IPS-18a (cell line): ENCODE data around the gene C19orf18.

ENCODE experiments used
- H3K27ac ChIP-seq: one replicate; pipeline ENCODE4 v1.5.1; 2013; ENCODE audit warnings: low read length
- H3K27me3 ChIP-seq: one replicate; pipeline ENCODE4 v1.6.1; 2013; ENCODE audit warnings: mild to moderate bottlenecking, low read length; ENCODE audit not compliant: control insufficient read depth, insufficient read depth
- H3K36me3 ChIP-seq: one replicate; pipeline ENCODE4 v1.6.1; 2013; ENCODE audit warnings: low read depth, low read length; ENCODE audit not compliant: control insufficient read depth
- H3K4me1 ChIP-seq: one replicate; pipeline ENCODE4 v1.6.1; 2013; ENCODE audit warnings: low read depth, low read length; ENCODE audit not compliant: control insufficient read depth
- H3K4me3 ChIP-seq: one replicate; pipeline ENCODE4 v1.5.1; 2013; ENCODE audit warnings: low read length
- H3K9ac ChIP-seq: one replicate; pipeline ENCODE4 v1.6.1; 2013; ENCODE audit warnings: mild to moderate bottlenecking, low read length, moderate library complexity
- H3K9me3 ChIP-seq: one replicate; pipeline ENCODE4 v1.6.1; 2013; ENCODE audit warnings: low read depth, low read length; ENCODE audit not compliant: control insufficient read depth

C19orf18 gene

GRCh38 chr19:58002384-58003173 lies 28.2 kb upstream of the C19orf18 start, which contains the start of gene ZNF606:
ZNF606 (minus strand) TSS chr19:58002820; CDS start chr19:58001319, 1,501 bp downstream.
- peaks cover 3% of the 10 kb centered on the region for H3K9me3 ChIP-seq
- peak within 1 kb of the TSS; percentile 81 for H3K4me3 ChIP-seq
- H3K4me1 ChIP-seq: peaks cover 8% of the 10 kb centered on the region
- no peaks in the 10 kb centered on the region for H3K27me3 ChIP-seq
- peak within 1 kb of the TSS; percentile 84 for H3K9ac ChIP-seq
- peaks cover 51% of the 10 kb centered on the region for H3K36me3 ChIP-seq
- peak within 1 kb of the TSS; percentile 77 for H3K27ac ChIP-seq

DNA sequence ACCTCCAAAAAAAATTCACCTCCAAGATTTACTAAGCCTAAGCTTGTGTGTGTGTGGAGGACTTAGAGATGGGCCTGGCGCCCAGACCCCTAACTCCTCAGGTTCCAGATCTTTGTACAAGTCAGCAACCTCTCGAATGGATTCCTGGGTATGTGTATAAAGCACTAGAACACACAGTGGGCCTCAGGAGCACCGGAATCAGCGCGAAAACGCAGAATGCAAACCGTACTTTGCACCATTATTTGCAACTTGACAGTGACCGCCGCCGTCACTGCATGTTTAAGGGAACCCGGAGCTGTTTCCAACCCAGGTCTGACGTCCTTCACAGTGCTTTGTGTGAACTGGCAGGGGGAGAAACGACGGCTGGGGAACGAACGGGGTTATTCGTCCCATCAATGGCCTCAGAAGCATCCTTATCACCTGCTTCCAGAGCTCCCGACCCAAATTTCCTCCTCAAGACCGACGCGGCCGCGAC lies 27.6 kb upstream of the C19orf18 start:
- Histone ChIP-seq H3K27me3 (no peaks in the 10 kb centered on the region), H3K4me1 (peaks cover 8% of the 10 kb centered on the region), H3K9ac (peak overlapping the region; percentile 84), H3K27ac (peak overlapping the region; percentile 77), H3K9me3 (peaks cover 2% of the 10 kb centered on the region), H3K36me3 (peaks cover 55% of the 10 kb centered on the region), H3K4me3 (peak overlapping the region; percentile 81)

GRCh38 chr19:58000677-58001076 lies 26.3 kb upstream of the C19orf18 start:
- H3K27ac ChIP-seq: no peak overlapping the region
- H3K36me3 ChIP-seq: peaks cover 48% of the 10 kb centered on the region
- H3K27me3 ChIP-seq: no peaks in the 10 kb centered on the region
- peaks cover 8% of the 10 kb centered on the region for H3K4me1 ChIP-seq
- H3K9me3 ChIP-seq: no peaks in the 10 kb centered on the region
- peak overlapping the region; percentile 81 for H3K4me3 ChIP-seq
- no peak overlapping the region for H3K9ac ChIP-seq

GRCh38 chr19:57992841-57993240 lies 18.5 kb upstream of the C19orf18 start:
- no peaks in the 10 kb centered on the region for H3K27me3 ChIP-seq
- H3K36me3 ChIP-seq: peaks cover 32% of the 10 kb centered on the region
- no peak overlapping the region for H3K9ac ChIP-seq
- H3K4me3 ChIP-seq: no peak overlapping the region
- H3K4me1 ChIP-seq: no peaks in the 10 kb centered on the region
- H3K9me3 ChIP-seq: peaks cover 17% of the 10 kb centered on the region
- no peak overlapping the region for H3K27ac ChIP-seq

GRCh38 chr19:57978586-57979289 lies 4.4 kb upstream of the C19orf18 start:
- Histone ChIP-seq H3K9ac (no peak overlapping the region), H3K4me3 (no peak overlapping the region), H3K9me3 (peaks cover 86% of the 10 kb centered on the region), H3K36me3 (peaks cover 53% of the 10 kb centered on the region), H3K27ac (no peak overlapping the region), H3K27me3 (no peaks in the 10 kb centered on the region), H3K4me1 (no peaks in the 10 kb centered on the region)

- H3K9me3 ChIP-seq: peaks cover 36% of the 10 kb centered on the region
- no peak overlapping the region for H3K27ac ChIP-seq
- no peak overlapping the region for H3K4me3 ChIP-seq
- no peaks in the 10 kb centered on the region for H3K27me3 ChIP-seq
- no peaks in the 10 kb centered on the region for H3K36me3 ChIP-seq
- H3K9ac ChIP-seq: no peak overlapping the region
- H3K4me1 ChIP-seq: no peaks in the 10 kb centered on the region
Measured at GRCh38 chr19:57964761-57965160, 9.6 kb downstream of the C19orf18 start.

DNA sequence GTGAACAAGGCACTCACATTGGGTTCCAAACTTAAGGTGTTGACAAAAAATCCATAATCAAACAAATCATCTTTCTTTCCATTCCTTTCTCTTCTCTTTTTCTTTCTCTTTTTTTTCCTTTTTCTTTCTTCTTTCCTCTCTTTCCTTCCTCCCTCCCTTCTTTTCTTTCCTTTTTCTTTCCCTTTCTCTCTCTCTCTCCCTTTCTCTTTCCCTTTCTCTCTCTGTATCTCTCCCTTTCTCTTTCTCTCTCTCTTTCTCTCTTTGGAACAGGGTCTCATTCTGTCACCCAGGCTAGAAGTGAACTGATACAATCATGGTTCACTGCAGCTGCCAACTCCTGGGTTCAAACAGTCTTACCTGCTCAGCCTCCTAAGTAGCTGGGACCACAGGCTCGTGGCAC lies 12.5 kb downstream of the C19orf18 start:
- no peak overlapping the region for H3K27ac ChIP-seq
- no peaks in the 10 kb centered on the region for H3K4me1 ChIP-seq
- no peaks in the 10 kb centered on the region for H3K36me3 ChIP-seq
- H3K4me3 ChIP-seq: no peak overlapping the region
- H3K9me3 ChIP-seq: peaks cover 26% of the 10 kb centered on the region
- no peak overlapping the region for H3K9ac ChIP-seq
- H3K27me3 ChIP-seq: no peaks in the 10 kb centered on the region

DNA sequence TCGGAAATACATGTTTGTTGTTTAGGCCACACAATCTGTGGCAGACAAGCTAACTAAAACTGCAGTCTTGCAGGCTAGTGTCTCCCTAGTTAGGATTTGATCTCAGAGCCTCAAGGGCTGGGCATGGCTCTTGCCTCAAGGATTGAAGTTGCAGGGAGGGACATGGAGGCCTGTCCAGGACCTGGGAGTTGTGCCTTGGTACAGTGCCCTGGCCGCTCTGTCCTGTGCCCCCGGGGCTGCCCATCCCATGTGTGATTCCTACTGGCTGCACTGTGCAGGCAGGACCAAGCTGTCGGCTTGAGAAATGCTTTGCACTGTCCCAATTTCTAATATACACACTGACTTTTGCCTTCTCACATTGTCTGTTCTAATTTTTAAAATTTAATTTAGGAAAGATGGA lies 19.3 kb downstream of the C19orf18 start:
- H3K4me1 ChIP-seq: no peaks in the 10 kb centered on the region
- H3K27me3 ChIP-seq: no peaks in the 10 kb centered on the region
- no peak overlapping the region for H3K9ac ChIP-seq
- no peak overlapping the region for H3K4me3 ChIP-seq
- H3K36me3 ChIP-seq: no peaks in the 10 kb centered on the region
- peaks cover 16% of the 10 kb centered on the region for H3K9me3 ChIP-seq
- no peak overlapping the region for H3K27ac ChIP-seq

DNA sequence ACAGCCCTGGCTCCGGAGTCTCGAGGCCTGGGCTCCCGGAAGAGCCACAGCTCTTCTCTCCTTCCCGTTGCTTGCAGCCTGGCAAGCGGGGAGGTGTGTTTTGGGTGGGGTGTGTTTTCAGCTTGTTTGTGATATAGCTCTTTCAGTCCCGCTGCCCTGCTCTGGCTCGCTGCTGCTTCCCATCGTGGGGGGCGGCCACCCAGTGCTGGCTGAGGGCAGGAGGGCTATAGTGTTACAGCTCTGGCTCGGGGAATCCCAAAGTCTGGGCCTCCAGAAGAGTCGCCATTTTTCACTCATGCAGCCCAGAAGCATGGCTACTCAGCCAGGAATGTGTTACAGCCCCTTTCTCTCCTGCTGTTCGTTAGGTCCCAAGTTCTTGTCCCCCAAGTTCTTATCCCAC lies 24.6 kb downstream of the C19orf18 start:
- H3K9me3 ChIP-seq: peaks cover 14% of the 10 kb centered on the region
- H3K27me3 ChIP-seq: no peaks in the 10 kb centered on the region
- H3K4me3 ChIP-seq: no peak overlapping the region
- H3K9ac ChIP-seq: no peak overlapping the region
- no peaks in the 10 kb centered on the region for H3K36me3 ChIP-seq
- H3K4me1 ChIP-seq: peaks cover 6% of the 10 kb centered on the region
- no peak overlapping the region for H3K27ac ChIP-seq

GRCh38 chr19:57949296-57949695 lies 25.0 kb downstream of the C19orf18 start:
- H3K9me3 ChIP-seq: peaks cover 10% of the 10 kb centered on the region
- H3K27me3 ChIP-seq: no peaks in the 10 kb centered on the region
- peaks cover 6% of the 10 kb centered on the region for H3K4me1 ChIP-seq
- no peak overlapping the region for H3K4me3 ChIP-seq
- no peak overlapping the region for H3K27ac ChIP-seq
- H3K9ac ChIP-seq: no peak overlapping the region
- H3K36me3 ChIP-seq: no peaks in the 10 kb centered on the region

DNA sequence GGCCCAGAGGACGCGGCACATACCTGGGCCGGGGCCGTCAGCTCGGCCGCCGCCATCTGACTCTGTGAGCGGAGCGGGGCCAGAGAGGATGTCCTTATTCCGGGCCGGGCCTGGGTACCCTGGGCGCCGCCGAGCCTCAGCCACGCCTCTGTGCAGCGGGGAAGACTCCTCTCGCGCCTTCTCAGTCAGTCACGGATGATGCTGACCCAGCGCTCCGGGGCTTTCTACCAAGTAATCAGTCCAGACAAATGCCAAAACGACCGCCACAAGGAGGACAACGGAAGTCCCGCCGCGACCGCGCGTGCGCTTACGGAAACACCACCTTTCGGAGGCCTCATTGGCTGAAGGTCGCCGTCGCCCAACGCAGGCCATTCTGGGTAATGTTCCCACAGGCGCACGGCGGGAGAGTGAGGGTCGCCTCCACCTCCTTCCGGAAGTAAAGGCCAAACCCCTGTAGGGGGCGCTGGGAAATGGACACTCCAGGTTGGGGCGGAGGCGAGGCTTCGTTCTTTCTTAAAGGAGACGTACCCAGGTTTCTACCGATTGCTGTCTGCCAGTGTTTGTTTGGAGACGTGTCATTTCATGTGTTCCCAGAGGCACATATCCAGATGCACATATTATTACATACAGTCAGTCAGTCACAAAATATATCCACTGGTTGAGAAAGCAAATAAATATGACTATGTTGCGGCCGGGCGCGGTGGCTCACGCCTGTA lies 26.8 kb downstream of the C19orf18 start, which contains the start of gene ZNF256:
ZNF256 (minus strand) TSS at position 288 of the 716 bp plus-strand sequence; CDS start at position 56, 232 bp downstream.
- Histone ChIP-seq H3K9ac (peak within 1 kb of the TSS; percentile 78), H3K36me3 (peaks cover 10% of the 10 kb centered on the region), H3K4me3 (peak within 1 kb of the TSS; percentile 76), H3K27ac (no peak within 1 kb of the TSS), H3K9me3 (peaks cover 4% of the 10 kb centered on the region), H3K27me3 (no peaks in the 10 kb centered on the region), H3K4me1 (peaks cover 6% of the 10 kb centered on the region)
